ENCODE measurements around the gene XIRP1. TPM values are rescaled to one million over a fixed set of nuclear protein-coding genes. Genes with fewer than 3 reads are reported as not detected.

The XIRP1 gene
- total RNA-seq, 1 donor from 2014 or later, result 0.10 TPM

DNA sequence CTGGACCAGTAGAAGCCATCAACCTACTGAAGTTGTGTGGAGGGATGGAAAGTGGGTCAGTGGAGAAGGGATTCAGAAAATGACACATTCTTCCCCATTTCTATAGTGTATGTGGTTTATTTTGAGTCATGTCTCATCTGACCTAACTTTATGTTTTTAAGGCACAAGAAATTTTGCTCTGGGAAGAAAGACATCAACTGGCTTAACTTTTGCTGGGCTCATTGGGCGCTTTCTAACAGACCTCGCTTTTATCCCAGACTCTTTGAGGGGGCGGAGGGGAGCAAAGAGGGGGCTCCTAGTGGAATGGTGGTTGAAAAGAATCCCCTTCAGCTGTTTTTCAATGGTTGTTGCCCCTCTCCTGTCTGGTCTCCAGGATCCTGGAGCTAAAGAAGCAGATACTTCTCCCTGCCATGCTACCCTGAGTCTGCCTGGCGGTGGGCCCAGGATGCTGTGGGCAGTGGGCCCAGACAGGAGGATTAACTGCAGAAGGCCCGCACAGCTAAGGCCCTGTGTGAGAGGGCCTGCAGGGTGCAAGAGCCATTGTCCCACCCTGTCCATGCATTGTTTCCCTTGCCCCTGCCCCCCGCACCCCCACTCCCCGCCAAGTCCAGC, 53.5 kb downstream of the XIRP1 start:
- no peak overlapping the region for H3K4me3 Mint-ChIP-seq (ENCODE audit: unreplicated experiment)
- H3K36me3 Mint-ChIP-seq (ENCODE audit: low read depth), result peaks cover 25% of the 10 kb centered on the region
- peaks cover 46% of the 10 kb centered on the region for H3K4me1 Mint-ChIP-seq (ENCODE audit: low read depth)
- H3K9me3 Mint-ChIP-seq (ENCODE audit: low read depth), result no peaks in the 10 kb centered on the region
- DNase-seq (ENCODE audit: low spot score), result peak; percentile 58
- H3K27me3 Mint-ChIP-seq (ENCODE audit: low read depth), result no peaks in the 10 kb centered on the region
- H3K27ac Mint-ChIP-seq (ENCODE audit: unreplicated experiment), result peak overlapping the region; percentile 51
- TF ChIP-seq, protein P1, sequence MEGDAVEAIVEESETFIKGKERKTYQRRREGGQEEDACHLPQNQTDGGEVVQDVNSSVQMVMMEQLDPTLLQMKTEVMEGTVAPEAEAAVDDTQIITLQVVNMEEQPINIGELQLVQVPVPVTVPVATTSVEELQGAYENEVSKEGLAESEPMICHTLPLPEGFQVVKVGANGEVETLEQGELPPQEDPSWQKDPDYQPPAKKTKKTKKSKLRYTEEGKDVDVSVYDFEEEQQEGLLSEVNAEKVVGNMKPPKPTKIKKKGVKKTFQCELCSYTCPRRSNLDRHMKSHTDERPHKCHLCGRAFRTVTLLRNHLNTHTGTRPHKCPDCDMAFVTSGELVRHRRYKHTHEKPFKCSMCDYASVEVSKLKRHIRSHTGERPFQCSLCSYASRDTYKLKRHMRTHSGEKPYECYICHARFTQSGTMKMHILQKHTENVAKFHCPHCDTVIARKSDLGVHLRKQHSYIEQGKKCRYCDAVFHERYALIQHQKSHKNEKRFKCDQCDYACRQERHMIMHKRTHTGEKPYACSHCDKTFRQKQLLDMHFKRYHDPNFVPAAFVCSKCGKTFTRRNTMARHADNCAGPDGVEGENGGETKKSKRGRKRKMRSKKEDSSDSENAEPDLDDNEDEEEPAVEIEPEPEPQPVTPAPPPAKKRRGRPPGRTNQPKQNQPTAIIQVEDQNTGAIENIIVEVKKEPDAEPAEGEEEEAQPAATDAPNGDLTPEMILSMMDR (IDR thresholded peaks at IDR 0.05), result no peak

DNA sequence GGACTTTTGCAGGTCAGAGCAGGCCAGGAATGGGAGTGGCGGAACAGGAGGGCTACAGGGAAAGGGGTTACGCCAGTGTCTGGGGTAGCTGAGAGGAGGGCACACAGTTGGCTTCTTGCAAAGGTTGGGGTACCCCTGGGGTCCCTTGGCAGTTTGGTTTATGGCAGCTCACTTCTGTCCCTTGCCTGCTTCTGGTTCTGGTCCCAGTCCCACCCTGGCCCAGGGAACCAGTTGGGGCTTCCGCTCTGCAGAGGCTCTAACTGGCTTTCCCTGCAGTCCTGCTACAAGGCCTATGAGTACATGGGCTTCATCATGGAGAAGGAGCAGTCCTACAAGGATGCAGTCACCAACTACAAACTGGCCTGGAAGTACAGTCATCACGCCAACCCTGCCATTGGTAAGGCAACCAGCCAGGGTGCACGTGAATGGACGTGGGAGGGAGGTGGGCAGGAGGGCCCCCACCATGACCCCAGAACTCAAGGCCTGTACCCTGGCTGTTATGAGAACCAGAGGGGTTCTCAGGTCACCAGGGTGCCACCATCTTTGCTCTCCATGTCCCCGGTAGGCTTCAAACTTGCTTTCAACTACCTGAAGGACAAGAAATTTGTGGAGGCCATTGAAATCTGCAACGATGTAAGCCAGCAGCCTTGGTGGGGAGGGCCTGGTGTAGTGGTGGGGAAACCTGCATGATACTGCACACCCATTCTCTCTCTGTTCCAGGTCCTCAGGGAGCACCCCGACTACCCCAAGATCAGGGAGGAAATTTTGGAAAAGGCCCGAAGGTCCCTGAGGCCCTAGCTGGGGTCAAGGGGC, 54.2 kb downstream of the XIRP1 start:
- Mint-ChIP-seq H3K4me3 (ENCODE audit: unreplicated experiment) (no peak overlapping the region), H3K36me3 (ENCODE audit: low read depth) (peaks cover 22% of the 10 kb centered on the region), H3K27ac (ENCODE audit: unreplicated experiment) (peak overlapping the region; percentile 38), H3K27me3 (ENCODE audit: low read depth) (no peaks in the 10 kb centered on the region), H3K9me3 (ENCODE audit: low read depth) (no peaks in the 10 kb centered on the region), H3K4me1 (ENCODE audit: low read depth) (peaks cover 46% of the 10 kb centered on the region)
- TF ChIP-seq, protein P1 (IDR thresholded peaks at IDR 0.05), result no peak
- peak; percentile 46 for DNase-seq (ENCODE audit: low spot score)

DNA sequence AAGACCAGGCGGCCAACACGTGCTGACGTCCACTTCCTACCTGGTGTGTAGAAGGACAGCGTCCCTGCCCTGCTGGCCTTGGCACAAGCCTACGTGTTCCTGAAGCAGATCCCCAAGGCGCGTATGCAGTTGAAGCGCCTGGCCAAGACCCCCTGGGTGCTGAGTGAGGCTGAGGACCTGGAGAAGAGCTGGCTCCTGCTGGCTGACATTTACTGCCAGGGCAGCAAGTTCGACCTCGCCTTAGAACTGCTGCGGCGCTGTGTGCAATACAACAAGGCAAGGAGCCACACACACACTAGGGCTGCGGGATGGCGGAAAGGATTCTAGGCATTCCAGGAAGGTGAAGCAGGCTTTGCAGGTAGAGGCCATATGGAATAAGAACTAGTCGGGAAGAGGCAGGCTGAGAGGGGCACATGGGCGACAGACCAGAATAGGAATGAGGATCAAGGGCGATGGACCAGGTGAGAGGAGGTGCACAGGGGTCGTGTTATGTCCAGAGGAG, 54.9 kb downstream of the XIRP1 start:
- TF ChIP-seq, protein P1 (IDR thresholded peaks at IDR 0.05), result no peak
- peaks cover 41% of the 10 kb centered on the region for H3K4me1 Mint-ChIP-seq (ENCODE audit: low read depth)
- no peaks in the 10 kb centered on the region for H3K9me3 Mint-ChIP-seq (ENCODE audit: low read depth)
- H3K36me3 Mint-ChIP-seq (ENCODE audit: low read depth), result peaks cover 17% of the 10 kb centered on the region
- no peaks in the 10 kb centered on the region for H3K27me3 Mint-ChIP-seq (ENCODE audit: low read depth)
- H3K27ac Mint-ChIP-seq (ENCODE audit: unreplicated experiment), result peak overlapping the region; percentile 38
- no peak overlapping the region for H3K4me3 Mint-ChIP-seq (ENCODE audit: unreplicated experiment)
- peak; percentile 87 for DNase-seq (ENCODE audit: low spot score)

DNA sequence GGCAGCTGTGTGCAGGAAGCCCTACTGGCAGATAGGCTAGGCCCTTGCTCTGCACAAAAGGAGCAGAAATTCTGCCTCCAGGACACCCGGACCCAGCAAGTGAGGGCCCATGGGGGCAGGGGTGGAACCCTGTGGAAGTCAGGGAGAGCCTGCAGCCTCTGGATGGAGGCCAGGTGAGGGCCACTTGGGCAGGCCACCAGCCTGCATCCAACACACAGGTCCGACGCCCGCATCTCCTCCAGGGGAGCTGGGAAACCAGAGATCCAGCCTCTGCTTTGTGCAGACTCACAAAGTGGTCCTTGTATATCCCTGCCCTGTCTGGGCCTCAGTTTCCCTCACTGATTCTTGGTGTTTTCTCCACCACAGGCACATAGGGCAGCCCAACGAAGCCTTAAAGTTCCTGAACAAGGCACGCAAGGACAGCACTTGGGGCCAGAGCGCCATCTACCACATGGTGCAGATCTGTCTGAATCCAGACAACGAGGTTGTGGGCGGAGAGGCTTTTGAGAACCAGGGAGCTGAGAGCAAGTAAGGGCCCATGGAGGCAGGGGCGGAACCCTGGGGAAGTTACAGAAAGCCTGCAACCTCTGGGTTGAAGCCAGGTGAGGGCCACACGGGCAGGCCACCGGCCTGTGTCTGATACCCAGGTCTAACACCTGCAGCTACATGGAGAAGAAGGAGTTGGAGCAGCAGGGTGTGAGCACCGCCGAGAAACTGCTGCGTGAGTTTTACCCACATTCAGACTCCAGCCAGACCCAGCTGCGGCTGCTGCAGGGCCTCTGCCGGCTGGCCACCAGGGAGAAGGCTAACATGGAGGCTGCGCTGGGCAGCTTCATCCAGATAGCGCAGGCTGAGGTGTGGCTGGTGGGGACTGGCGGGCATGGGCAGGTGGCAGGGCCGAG, 55.6 kb downstream of the XIRP1 start:
- no peak overlapping the region for H3K4me3 Mint-ChIP-seq (ENCODE audit: unreplicated experiment)
- no peak overlapping the region for H3K27ac Mint-ChIP-seq (ENCODE audit: unreplicated experiment)
- peaks cover 14% of the 10 kb centered on the region for H3K36me3 Mint-ChIP-seq (ENCODE audit: low read depth)
- peaks cover 34% of the 10 kb centered on the region for H3K4me1 Mint-ChIP-seq (ENCODE audit: low read depth)
- TF ChIP-seq, protein P1 (IDR thresholded peaks at IDR 0.05), result no peak
- H3K27me3 Mint-ChIP-seq (ENCODE audit: low read depth), result no peaks in the 10 kb centered on the region
- no peak for DNase-seq (ENCODE audit: low spot score)
- H3K9me3 Mint-ChIP-seq (ENCODE audit: low read depth), result no peaks in the 10 kb centered on the region

Measured in chondrocyte (in vitro differentiated cells).